Liver (tissue), 9 donors: ENCODE data around the gene RPH3AL. TPM values are rescaled to one million over a fixed set of nuclear protein-coding genes. Genes with fewer than 3 reads are reported as not detected.
"Not testable (repeated sequence)": the region's sequence is repeated elsewhere in the genome, so short reads cannot be mapped to it uniquely, and the experiment has no call there.

ENCODE experiments used
- DNase-seq: peaks from one replicate; pipeline ENCODE4 v3.0.0-alpha.2; 2017; ENCODE audit warnings: low spot score
- H3K27ac ChIP-seq, 2 donors: one replicate each; pipeline ENCODE4 v1.7.0; 2013; ENCODE audit warnings: inconsistent platforms in 2 of 2, low read length in 2 of 2, control low read depth in 1 of 2, low read depth in 1 of 2, mild to moderate bottlenecking in 1 of 2
- H3K27me3 ChIP-seq, 4 donors: one replicate each; pipeline versions ENCODE4 v1.6.1 to v1.7.0; 2013; ENCODE audit warnings: low read length in 3 of 4, inconsistent platforms in 1 of 4, mild to moderate bottlenecking in 1 of 4, moderate library complexity in 1 of 4; ENCODE audit not compliant: control insufficient read depth in 4 of 4, insufficient read depth in 4 of 4
- H3K36me3 ChIP-seq, 4 donors: one replicate each; pipeline versions ENCODE4 v1.6.1 to v1.7.0; 2013; ENCODE audit warnings: low read length in 3 of 4, mild to moderate bottlenecking in 3 of 4, low read depth in 1 of 4, moderate library complexity in 1 of 4; ENCODE audit not compliant: control insufficient read depth in 4 of 4, insufficient read depth in 3 of 4
- H3K4me1 ChIP-seq, 4 donors: one replicate each; pipeline versions ENCODE4 v1.6.1 to v1.7.0; 2013; ENCODE audit warnings: low read length in 3 of 4, mild to moderate bottlenecking in 3 of 4, moderate library complexity in 1 of 4; ENCODE audit not compliant: control insufficient read depth in 4 of 4, insufficient read depth in 4 of 4
- H3K4me3 ChIP-seq, 3 donors: one replicate each; pipeline versions ENCODE4 v1.6.1 to v1.7.0; 2013; ENCODE audit warnings: low read length in 3 of 3, control low read depth in 1 of 3, low read depth in 1 of 3, mild to moderate bottlenecking in 1 of 3
- H3K9ac ChIP-seq, 2 donors: one replicate each; pipeline ENCODE4 v1.7.0; 2013; ENCODE audit warnings: low read length in 2 of 2, mild to moderate bottlenecking in 2 of 2, moderate library complexity in 2 of 2, control low read depth in 1 of 2, low read depth in 1 of 2
- H3K9me3 ChIP-seq, 4 donors: one replicate each; pipeline versions ENCODE4 v1.6.1 to v1.7.0; 2013; ENCODE audit warnings: low read length in 3 of 4; ENCODE audit not compliant: control insufficient read depth in 4 of 4
- EGR1 ChIP-seq, 2 donors: IDR thresholded peaks; 2 replicates each; pipeline ENCODE4 v1.6.1; 2016 to 2018; ENCODE audit warnings: antibody characterized with exemption in 2 of 2, low read depth in 2 of 2
- FOXA1 ChIP-seq: IDR thresholded peaks from 2 replicates; pipeline ENCODE4 v1.6.1; 2016; ENCODE audit warnings: antibody characterized with exemption
- FOXA2 ChIP-seq: IDR thresholded peaks from 2 replicates; pipeline ENCODE4 v1.6.1; 2016; ENCODE audit warnings: antibody characterized with exemption
- GABPA ChIP-seq, 2 donors: IDR thresholded peaks in 1 of 2; conservative IDR thresholded peaks in 1 of 2; 2 replicates each; pipeline ENCODE4 v1.6.1; 2016; ENCODE audit warnings: antibody characterized with exemption in 2 of 2, mild to moderate bottlenecking in 1 of 2, moderate library complexity in 1 of 2
- HNF4A ChIP-seq, 2 donors: conservative IDR thresholded peaks; 2 replicates each; pipeline ENCODE4 v1.6.1; 2016; ENCODE audit warnings: antibody characterized with exemption in 2 of 2, mild to moderate bottlenecking in 2 of 2
- HNF4G ChIP-seq: IDR thresholded peaks from 2 replicates; pipeline ENCODE4 v1.6.1; 2016; ENCODE audit warnings: antibody characterized with exemption
- JUND ChIP-seq, 2 donors: IDR thresholded peaks; 2 replicates each; pipeline ENCODE4 v1.6.1; 2016; ENCODE audit warnings: antibody characterized with exemption in 2 of 2
- NR2F2 ChIP-seq: IDR thresholded peaks from 2 replicates; pipeline ENCODE4 v1.6.1; 2016; ENCODE audit warnings: antibody characterized with exemption
- RAD21 ChIP-seq, 2 donors: IDR thresholded peaks; 2 replicates each; pipeline ENCODE4 v1.6.1; 2016; ENCODE audit warnings: antibody characterized with exemption in 2 of 2, mild to moderate bottlenecking in 2 of 2
- RXRA ChIP-seq, 2 donors: IDR thresholded peaks; 2 replicates each; pipeline ENCODE4 v1.6.1; 2017 to 2018; ENCODE audit warnings: antibody characterized with exemption in 2 of 2, mild to moderate bottlenecking in 1 of 2
- SP1 ChIP-seq: IDR thresholded peaks from 2 replicates; pipeline ENCODE4 v1.6.1; 2018; ENCODE audit warnings: antibody characterized with exemption, mild to moderate bottlenecking
- TAF1 ChIP-seq: conservative IDR thresholded peaks from 2 replicates; pipeline ENCODE4 v1.6.1; 2016; ENCODE audit warnings: antibody characterized with exemption, mild to moderate bottlenecking
- YY1 ChIP-seq: IDR thresholded peaks from 2 replicates; pipeline ENCODE4 v1.6.1; 2016; ENCODE audit warnings: antibody characterized with exemption, mild to moderate bottlenecking
- WGBS: extraction: QIAGEN DNeasy Blood & Tissue Kit; methylation state at CpG from one replicate; pipeline ENCODE4 v1.1.7; 2013; 5-methylcytosine and 5-hydroxymethylcytosine counted together
- polyA plus RNA-seq, 2 donors: library from polyadenylated mRNA; stranded (reverse) in 1 of 2; unstranded in 1 of 2; fragments of 200-250 nt in 1 of 2; fragments of >200 nt in 1 of 2; fragmentation: Nextera tagmentation in 1 of 2; extraction: Ambion mirVana in 1 of 2; gene quantifications; one replicate each; pipeline versions ENCODE4 v1.2.1 to v1.2.3, GENCODE V29; 2013 to 2015
- total RNA-seq, 2 donors: library from RNA; depleted of rRNA; stranded (reverse); fragments of >200 nt; gene quantifications; one replicate each; pipeline ENCODE4 v1.2.3, GENCODE V29; 2014
- TF ChIP-seq, protein P1 (sequence below): IDR thresholded peaks from 2 replicates; pipeline ENCODE4 v1.6.1; 2016; ENCODE audit warnings: antibody characterized with exemption, mild to moderate bottlenecking
- TF ChIP-seq, protein P2 (sequence below): IDR thresholded peaks from 2 replicates; pipeline ENCODE4 v1.6.1; 2016; ENCODE audit warnings: antibody characterized with exemption
- TF ChIP-seq, protein P3 (sequence below): IDR thresholded peaks from 2 replicates; pipeline ENCODE4 v1.6.1; 2016; ENCODE audit warnings: antibody characterized with exemption
- TF ChIP-seq, protein P4 (sequence below): IDR thresholded peaks from 2 replicates; pipeline ENCODE4 v1.6.1; 2016; ENCODE audit warnings: antibody characterized with exemption
- TF ChIP-seq, protein P5 (sequence below): fragments of 150-350 bp; IDR thresholded peaks from 2 replicates; pipeline ENCODE4 v1.5.1; 2017; ENCODE audit warnings: improper control_type of control experiment, low read depth, low read length; ENCODE audit not compliant: missing input control
- donor health status: healthy.
- donor health status: healthy.
- donor health status: healthy.
- donor health status: healthy.
- donor health status: healthy.

Gene RPH3AL
- total and polyA plus RNA-seq, 4 donors, result 8.5 to 52.5 (median 13.9) TPM

DNA sequence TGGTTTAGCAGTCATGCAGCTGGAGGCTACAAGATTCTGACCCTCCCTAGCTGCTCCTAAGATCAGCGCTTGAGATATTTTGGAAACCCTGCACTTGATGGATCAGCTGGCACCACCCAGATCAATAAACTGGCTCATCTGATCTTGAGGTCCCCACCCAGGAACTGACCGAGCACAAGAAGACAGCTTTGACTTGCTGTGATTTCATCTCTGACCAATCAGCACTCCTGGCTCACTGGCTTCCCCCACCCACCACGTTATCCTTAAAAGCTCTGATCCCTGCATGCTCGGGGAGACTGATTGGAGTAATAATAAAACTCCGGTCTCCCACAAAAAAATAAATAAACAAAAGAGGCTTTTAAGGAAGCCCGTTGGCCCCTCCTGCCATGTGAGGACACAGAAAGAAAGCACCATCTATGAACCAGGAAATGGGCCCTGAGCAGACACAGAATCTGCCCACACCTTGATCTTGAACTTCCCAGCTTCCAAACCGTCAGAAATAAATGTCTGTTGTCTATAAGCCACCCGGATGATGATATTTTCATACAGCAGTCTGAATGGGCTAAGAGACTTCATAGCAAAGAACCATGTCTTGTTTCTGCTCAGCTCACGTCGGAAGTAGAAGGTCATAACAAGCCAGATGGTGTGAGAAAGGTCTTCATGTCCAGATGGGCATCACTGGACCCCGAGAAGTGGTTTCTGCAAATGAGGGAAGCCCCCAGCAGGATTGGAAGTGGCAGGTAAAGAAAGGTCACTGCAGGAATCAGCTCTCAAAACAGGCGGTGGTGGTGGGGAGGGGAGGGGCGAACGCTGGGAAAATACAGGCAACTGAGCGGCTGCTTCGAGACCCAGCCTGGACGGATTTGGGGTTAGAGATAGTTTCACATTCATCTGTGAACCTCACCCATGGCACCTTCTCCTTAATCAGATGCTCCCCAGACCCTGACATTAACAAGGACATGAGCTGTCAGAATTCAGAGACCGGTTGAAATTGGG is 19.8 kb upstream of the RPH3AL start:
- H3K36me3 ChIP-seq, result peaks cover 0 to 2% (median 0%) of the 10 kb centered on the region in 4 donors
- no peak overlapping the region for H3K27ac ChIP-seq
- 85% methylated on average over 18 of the region's 18 CpGs for WGBS
- H3K9me3 ChIP-seq, result no peaks in the 10 kb centered on the region
- no peaks in the 10 kb centered on the region for H3K4me1 ChIP-seq
- TF ChIP-seq RXRA (IDR thresholded peaks at IDR 0.05), result no peak
- no peaks in the 10 kb centered on the region for H3K27me3 ChIP-seq
- H3K9ac ChIP-seq, result no peak overlapping the region
- no peak for DNase-seq
- H3K4me3 ChIP-seq, result no peak overlapping the region

DNA sequence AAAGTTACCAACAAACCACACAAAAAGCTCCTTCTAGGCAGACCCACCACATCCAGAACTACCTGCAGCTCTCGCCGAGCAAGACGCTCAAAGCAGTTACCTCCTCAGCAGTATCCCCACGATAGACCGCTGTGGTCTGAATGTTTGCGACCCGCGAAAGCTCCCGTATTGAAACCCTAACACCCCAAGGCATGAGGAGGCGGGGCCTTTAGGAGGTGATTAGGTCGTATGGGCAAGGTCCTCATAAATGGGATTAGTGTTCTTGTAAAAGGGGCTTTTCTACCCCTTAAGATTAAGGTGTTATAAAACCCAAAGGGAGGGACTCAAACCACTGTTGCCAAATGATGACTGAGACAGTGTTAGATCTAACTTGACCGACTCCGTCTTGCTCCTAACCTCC is 19.0 kb upstream of the RPH3AL start:
- 95% methylated on average over 13 of the region's 13 CpGs for WGBS
- H3K4me3 ChIP-seq, result no peak overlapping the region
- no peak for DNase-seq
- H3K4me1 ChIP-seq, result no peaks in the 10 kb centered on the region
- no peak overlapping the region for H3K27ac ChIP-seq
- TF ChIP-seq FOXA1, result no peak
- TF ChIP-seq RAD21 (IDR thresholded peaks at IDR 0.05), result no peak
- TF ChIP-seq, protein P1, sequence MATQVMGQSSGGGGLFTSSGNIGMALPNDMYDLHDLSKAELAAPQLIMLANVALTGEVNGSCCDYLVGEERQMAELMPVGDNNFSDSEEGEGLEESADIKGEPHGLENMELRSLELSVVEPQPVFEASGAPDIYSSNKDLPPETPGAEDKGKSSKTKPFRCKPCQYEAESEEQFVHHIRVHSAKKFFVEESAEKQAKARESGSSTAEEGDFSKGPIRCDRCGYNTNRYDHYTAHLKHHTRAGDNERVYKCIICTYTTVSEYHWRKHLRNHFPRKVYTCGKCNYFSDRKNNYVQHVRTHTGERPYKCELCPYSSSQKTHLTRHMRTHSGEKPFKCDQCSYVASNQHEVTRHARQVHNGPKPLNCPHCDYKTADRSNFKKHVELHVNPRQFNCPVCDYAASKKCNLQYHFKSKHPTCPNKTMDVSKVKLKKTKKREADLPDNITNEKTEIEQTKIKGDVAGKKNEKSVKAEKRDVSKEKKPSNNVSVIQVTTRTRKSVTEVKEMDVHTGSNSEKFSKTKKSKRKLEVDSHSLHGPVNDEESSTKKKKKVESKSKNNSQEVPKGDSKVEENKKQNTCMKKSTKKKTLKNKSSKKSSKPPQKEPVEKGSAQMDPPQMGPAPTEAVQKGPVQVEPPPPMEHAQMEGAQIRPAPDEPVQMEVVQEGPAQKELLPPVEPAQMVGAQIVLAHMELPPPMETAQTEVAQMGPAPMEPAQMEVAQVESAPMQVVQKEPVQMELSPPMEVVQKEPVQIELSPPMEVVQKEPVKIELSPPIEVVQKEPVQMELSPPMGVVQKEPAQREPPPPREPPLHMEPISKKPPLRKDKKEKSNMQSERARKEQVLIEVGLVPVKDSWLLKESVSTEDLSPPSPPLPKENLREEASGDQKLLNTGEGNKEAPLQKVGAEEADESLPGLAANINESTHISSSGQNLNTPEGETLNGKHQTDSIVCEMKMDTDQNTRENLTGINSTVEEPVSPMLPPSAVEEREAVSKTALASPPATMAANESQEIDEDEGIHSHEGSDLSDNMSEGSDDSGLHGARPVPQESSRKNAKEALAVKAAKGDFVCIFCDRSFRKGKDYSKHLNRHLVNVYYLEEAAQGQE, result no peak
- TF ChIP-seq, protein P2, sequence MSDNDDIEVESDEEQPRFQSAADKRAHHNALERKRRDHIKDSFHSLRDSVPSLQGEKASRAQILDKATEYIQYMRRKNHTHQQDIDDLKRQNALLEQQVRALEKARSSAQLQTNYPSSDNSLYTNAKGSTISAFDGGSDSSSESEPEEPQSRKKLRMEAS, result no peak
- no peak for TF ChIP-seq JUND (IDR thresholded peaks at IDR 0.05)
- TF ChIP-seq HNF4G, result no peak
- TF ChIP-seq, protein P3, sequence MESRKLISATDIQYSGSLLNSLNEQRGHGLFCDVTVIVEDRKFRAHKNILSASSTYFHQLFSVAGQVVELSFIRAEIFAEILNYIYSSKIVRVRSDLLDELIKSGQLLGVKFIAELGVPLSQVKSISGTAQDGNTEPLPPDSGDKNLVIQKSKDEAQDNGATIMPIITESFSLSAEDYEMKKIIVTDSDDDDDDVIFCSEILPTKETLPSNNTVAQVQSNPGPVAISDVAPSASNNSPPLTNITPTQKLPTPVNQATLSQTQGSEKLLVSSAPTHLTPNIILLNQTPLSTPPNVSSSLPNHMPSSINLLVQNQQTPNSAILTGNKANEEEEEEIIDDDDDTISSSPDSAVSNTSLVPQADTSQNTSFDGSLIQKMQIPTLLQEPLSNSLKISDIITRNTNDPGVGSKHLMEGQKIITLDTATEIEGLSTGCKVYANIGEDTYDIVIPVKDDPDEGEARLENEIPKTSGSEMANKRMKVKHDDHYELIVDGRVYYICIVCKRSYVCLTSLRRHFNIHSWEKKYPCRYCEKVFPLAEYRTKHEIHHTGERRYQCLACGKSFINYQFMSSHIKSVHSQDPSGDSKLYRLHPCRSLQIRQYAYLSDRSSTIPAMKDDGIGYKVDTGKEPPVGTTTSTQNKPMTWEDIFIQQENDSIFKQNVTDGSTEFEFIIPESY, result no peak
- TF ChIP-seq TAF1, result no peak
- TF ChIP-seq, protein P4, sequence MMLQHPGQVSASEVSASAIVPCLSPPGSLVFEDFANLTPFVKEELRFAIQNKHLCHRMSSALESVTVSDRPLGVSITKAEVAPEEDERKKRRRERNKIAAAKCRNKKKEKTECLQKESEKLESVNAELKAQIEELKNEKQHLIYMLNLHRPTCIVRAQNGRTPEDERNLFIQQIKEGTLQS, result no peak
- no peak for TF ChIP-seq HNF4A (conservative IDR thresholded peaks at IDR 0.05)
- TF ChIP-seq RXRA (IDR thresholded peaks at IDR 0.05), result no peak
- TF ChIP-seq FOXA2, result no peak
- TF ChIP-seq GABPA (IDR thresholded peaks at IDR 0.05 in 1 of 2, conservative IDR thresholded peaks at IDR 0.05 in 1 of 2), result no peak
- TF ChIP-seq EGR1 (IDR thresholded peaks at IDR 0.05; ENCODE audit: low read depth in 2 of 2), result no peak
- TF ChIP-seq SP1, result no peak
- TF ChIP-seq NR2F2, result no peak
- TF ChIP-seq, protein P5, sequence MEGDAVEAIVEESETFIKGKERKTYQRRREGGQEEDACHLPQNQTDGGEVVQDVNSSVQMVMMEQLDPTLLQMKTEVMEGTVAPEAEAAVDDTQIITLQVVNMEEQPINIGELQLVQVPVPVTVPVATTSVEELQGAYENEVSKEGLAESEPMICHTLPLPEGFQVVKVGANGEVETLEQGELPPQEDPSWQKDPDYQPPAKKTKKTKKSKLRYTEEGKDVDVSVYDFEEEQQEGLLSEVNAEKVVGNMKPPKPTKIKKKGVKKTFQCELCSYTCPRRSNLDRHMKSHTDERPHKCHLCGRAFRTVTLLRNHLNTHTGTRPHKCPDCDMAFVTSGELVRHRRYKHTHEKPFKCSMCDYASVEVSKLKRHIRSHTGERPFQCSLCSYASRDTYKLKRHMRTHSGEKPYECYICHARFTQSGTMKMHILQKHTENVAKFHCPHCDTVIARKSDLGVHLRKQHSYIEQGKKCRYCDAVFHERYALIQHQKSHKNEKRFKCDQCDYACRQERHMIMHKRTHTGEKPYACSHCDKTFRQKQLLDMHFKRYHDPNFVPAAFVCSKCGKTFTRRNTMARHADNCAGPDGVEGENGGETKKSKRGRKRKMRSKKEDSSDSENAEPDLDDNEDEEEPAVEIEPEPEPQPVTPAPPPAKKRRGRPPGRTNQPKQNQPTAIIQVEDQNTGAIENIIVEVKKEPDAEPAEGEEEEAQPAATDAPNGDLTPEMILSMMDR, result no peak
- no peak for TF ChIP-seq YY1
- H3K9me3 ChIP-seq, result no peaks in the 10 kb centered on the region
- no peaks in the 10 kb centered on the region for H3K27me3 ChIP-seq
- H3K36me3 ChIP-seq, result peaks cover 0 to 2% (median 0%) of the 10 kb centered on the region in 4 donors
- H3K9ac ChIP-seq, result no peak overlapping the region

DNA sequence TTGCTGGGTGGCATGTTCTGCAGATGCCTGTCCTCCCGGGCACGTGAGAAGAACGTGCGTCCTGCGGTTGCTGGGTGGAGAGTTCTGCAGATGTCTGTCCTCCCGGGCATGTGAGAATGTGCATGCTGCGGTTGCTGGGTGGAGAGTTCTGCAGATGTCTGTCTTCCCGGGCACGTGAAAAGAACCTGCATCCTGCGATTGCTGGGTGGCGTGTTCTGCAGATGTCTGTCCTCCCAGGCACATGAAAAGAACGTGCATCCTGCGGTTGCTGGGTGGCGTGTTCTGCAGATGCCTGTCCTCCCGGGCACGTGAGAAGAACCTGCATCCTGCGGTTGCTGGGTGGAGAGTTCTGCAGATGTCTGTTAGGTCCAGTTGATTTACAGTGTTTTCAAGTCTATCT is 15.0 kb upstream of the RPH3AL start:
- not testable (repeated sequence) for H3K9ac ChIP-seq, H3K27me3 ChIP-seq, DNase-seq, H3K4me3 ChIP-seq, H3K27ac ChIP-seq, H3K9me3 ChIP-seq, H3K36me3 ChIP-seq, H3K4me1 ChIP-seq
- 97% methylated on average over 17 of the region's 17 CpGs for WGBS
